ENCODE measurements around the gene PPP2R1B.

PPP2R1B gene

GRCh38 chr11:111694851-111695250, 71.3 kb downstream of the PPP2R1B start:
- Histone ChIP-seq H3K36me3 (peaks cover 5% of the 10 kb centered on the region), H3K9me3 (no peaks in the 10 kb centered on the region), H3K4me3 (ENCODE audit: low read depth in 1 of 2, low read length in 1 of 2) (no peak overlapping the region), H3K27me3 (no peaks in the 10 kb centered on the region), H3K27ac (no peak overlapping the region), H3K4me1 (ENCODE audit: control insufficient read depth in 1 of 2, insufficient read depth in 1 of 2, low read depth in 1 of 2, low read length in 1 of 2) (no peaks in the 10 kb centered on the region)
- no peak for TF ChIP-seq CTCF (IDR thresholded peaks at IDR 0.05)

GRCh38 chr11:111693224-111693937, 72.8 kb downstream of the PPP2R1B start:
- no peaks in the 10 kb centered on the region for H3K4me1 ChIP-seq (ENCODE audit: control insufficient read depth in 1 of 2, insufficient read depth in 1 of 2, low read depth in 1 of 2, low read length in 1 of 2)
- no peak for TF ChIP-seq CTCF (IDR thresholded peaks at IDR 0.05)
- no peak overlapping the region for H3K4me3 ChIP-seq (ENCODE audit: low read depth in 1 of 2, low read length in 1 of 2)
- no peaks in the 10 kb centered on the region for H3K9me3 ChIP-seq
- H3K27ac ChIP-seq, result no peak overlapping the region
- H3K36me3 ChIP-seq, result peaks cover 16% of the 10 kb centered on the region
- H3K27me3 ChIP-seq, result no peaks in the 10 kb centered on the region

DNA sequence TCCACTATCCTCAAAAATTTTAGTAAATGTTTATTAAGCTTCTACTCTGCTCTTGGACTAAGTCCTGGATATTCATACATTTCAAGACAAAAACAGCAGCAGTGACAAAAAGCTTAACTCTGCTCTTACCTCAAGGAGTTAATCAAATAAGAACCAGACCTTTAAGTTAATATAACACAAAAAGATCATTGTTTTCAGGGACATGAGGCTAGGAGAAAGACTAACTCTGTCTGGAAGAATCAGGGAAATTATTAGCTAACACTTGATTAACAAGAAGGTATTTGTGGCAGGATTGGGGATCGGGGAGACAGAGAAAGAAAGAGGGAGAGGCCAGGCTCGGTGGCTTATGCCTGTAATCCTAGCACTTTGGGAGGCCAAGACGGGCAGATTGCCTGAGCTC, 74.4 kb downstream of the PPP2R1B start:
- no peak overlapping the region for H3K4me3 ChIP-seq (ENCODE audit: low read depth in 1 of 2, low read length in 1 of 2)
- H3K36me3 ChIP-seq, result peaks cover 22% of the 10 kb centered on the region
- no peak for TF ChIP-seq CTCF (IDR thresholded peaks at IDR 0.05)
- H3K4me1 ChIP-seq (ENCODE audit: control insufficient read depth in 1 of 2, insufficient read depth in 1 of 2, low read depth in 1 of 2, low read length in 1 of 2), result no peaks in the 10 kb centered on the region
- H3K27me3 ChIP-seq, result no peaks in the 10 kb centered on the region
- H3K27ac ChIP-seq, result no peak overlapping the region
- H3K9me3 ChIP-seq, result no peaks in the 10 kb centered on the region

- H3K36me3 ChIP-seq, result peaks cover 22% of the 10 kb centered on the region
- no peak overlapping the region for H3K4me3 ChIP-seq (ENCODE audit: low read depth in 1 of 2, low read length in 1 of 2)
- H3K27me3 ChIP-seq, result no peaks in the 10 kb centered on the region
- H3K9me3 ChIP-seq, result no peaks in the 10 kb centered on the region
- no peaks in the 10 kb centered on the region for H3K4me1 ChIP-seq (ENCODE audit: control insufficient read depth in 1 of 2, insufficient read depth in 1 of 2, low read depth in 1 of 2, low read length in 1 of 2)
- no peak overlapping the region for H3K27ac ChIP-seq
- TF ChIP-seq CTCF (IDR thresholded peaks at IDR 0.05), result no peak
Measured at GRCh38 chr11:111691176-111691575, 75.0 kb downstream of the PPP2R1B start.

DNA sequence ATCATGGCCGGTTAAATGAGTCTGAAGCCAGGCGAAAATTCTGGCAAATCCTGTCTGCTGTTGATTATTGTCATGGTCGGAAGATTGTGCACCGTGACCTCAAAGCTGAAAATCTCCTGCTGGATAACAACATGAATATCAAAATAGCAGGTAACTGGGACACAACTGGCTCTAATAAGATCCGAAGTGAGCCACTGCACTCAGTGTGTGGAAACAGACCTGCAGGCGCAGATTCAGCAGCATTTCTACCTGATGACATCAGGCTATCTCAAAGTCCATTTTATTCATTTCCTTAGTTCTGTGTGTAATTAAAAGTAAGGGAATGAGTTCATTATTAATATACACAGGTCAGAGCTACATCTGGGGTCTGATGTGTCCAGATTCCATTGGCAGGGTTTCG, 78.2 kb downstream of the PPP2R1B start:
- Histone ChIP-seq H3K4me3 (ENCODE audit: low read depth in 1 of 2, low read length in 1 of 2) (no peak overlapping the region), H3K27ac (no peak overlapping the region), H3K27me3 (no peaks in the 10 kb centered on the region), H3K9me3 (no peaks in the 10 kb centered on the region), H3K4me1 (ENCODE audit: control insufficient read depth in 1 of 2, insufficient read depth in 1 of 2, low read depth in 1 of 2, low read length in 1 of 2) (no peaks in the 10 kb centered on the region), H3K36me3 (peaks cover 22% of the 10 kb centered on the region)
- no peak for TF ChIP-seq CTCF (IDR thresholded peaks at IDR 0.05)

All from neutrophil (primary cell).